Hepatocyte (in vitro differentiated cells): ENCODE results near the gene CCDC136.

Experiments used
- EZH2 ChIP-seq: fragments of 200-600 bp; sonication (generic); IDR thresholded peaks from 2 replicates; pipeline ENCODE4 v1.6.1; 2016; ENCODE audit warnings: antibody characterized with exemption, mild to moderate bottlenecking, borderline replicate concordance
- TF ChIP-seq, protein P1 (sequence below): fragments of 200-600 bp; sonication (generic); IDR thresholded peaks from 2 replicates; pipeline ENCODE4 v1.5.1; 2016; ENCODE audit warnings: antibody characterized with exemption, mild to moderate bottlenecking; ENCODE audit not compliant: poor library complexity

- TF ChIP-seq, protein P1, sequence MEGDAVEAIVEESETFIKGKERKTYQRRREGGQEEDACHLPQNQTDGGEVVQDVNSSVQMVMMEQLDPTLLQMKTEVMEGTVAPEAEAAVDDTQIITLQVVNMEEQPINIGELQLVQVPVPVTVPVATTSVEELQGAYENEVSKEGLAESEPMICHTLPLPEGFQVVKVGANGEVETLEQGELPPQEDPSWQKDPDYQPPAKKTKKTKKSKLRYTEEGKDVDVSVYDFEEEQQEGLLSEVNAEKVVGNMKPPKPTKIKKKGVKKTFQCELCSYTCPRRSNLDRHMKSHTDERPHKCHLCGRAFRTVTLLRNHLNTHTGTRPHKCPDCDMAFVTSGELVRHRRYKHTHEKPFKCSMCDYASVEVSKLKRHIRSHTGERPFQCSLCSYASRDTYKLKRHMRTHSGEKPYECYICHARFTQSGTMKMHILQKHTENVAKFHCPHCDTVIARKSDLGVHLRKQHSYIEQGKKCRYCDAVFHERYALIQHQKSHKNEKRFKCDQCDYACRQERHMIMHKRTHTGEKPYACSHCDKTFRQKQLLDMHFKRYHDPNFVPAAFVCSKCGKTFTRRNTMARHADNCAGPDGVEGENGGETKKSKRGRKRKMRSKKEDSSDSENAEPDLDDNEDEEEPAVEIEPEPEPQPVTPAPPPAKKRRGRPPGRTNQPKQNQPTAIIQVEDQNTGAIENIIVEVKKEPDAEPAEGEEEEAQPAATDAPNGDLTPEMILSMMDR, result no peak
- TF ChIP-seq EZH2, result no peak
Observed at GRCh38 chr7:128831178-128831993, 39.6 kb downstream of the CCDC136 start.
